Right atrium auricular region (tissue), 2 donors: Measurements from ENCODE around the gene BCCIP. TPM values are rescaled to one million over a fixed set of nuclear protein-coding genes. Genes with fewer than 3 reads are reported as not detected.

Experiments used
- DNase-seq: peaks from one replicate; pipeline ENCODE4 v3.0.0-alpha.2; 2019; ENCODE audit warnings: low spot score
- H3K27ac ChIP-seq, 2 donors: fragments of 200-600 bp; sonication (generic); 1 replicate in 1 of 2; 2 replicates in 1 of 2; pipeline ENCODE4 v1.5.1; 2016 to 2019
- H3K27me3 ChIP-seq, 2 donors: fragments of 200-600 bp; sonication (generic); one replicate each; pipeline versions ENCODE4 v1.5.1 to v1.6.0; 2017 to 2019
- H3K36me3 ChIP-seq: fragments of 200-600 bp; sonication (generic); one replicate; pipeline ENCODE4 v1.5.1; 2016
- H3K4me1 ChIP-seq, 2 donors: fragments of 200-600 bp; sonication (generic); one replicate each; pipeline versions ENCODE4 v1.5.1 to v1.6.0; 2017 to 2019
- H3K4me3 ChIP-seq, 2 donors: fragments of 200-600 bp; sonication (generic); 1 replicate in 1 of 2; 2 replicates in 1 of 2; pipeline ENCODE4 v1.5.1; 2017 to 2019; ENCODE audit warnings: mild to moderate bottlenecking in 1 of 2, moderate library complexity in 1 of 2
- H3K9me3 ChIP-seq, 2 donors: fragments of 200-600 bp; sonication (generic); one replicate each; pipeline ENCODE4 v1.5.1; 2019
- total RNA-seq, 2 donors: library from RNA; depleted of rRNA; stranded (reverse); fragments of >200 nt; gene quantifications; one replicate each; pipeline ENCODE4 v1.1.0, GENCODE V29; 2016
- TF ChIP-seq, protein P1 (sequence below), 2 donors: fragments of 200-600 bp; sonication (generic); IDR thresholded peaks; one replicate each; pipeline ENCODE4 v1.5.1; 2019; ENCODE audit warnings: antibody characterized with exemption in 2 of 2

BCCIP gene
- total RNA-seq, 2 donors from 2014 or later: 34.1 to 37.3 TPM

GRCh38 chr10:125848371-125848770 lies 25.0 kb downstream of the BCCIP start:
- Histone ChIP-seq H3K4me3 (no peak overlapping the region), H3K27ac (no peak overlapping the region), H3K9me3 (no peaks in the 10 kb centered on the region), H3K36me3 (peaks cover 33% of the 10 kb centered on the region), H3K4me1 (peaks cover 0 to 20% of the 10 kb centered on the region in 2 donors), H3K27me3 (no peaks in the 10 kb centered on the region)
- DNase-seq: no peak
- TF ChIP-seq, protein P1, sequence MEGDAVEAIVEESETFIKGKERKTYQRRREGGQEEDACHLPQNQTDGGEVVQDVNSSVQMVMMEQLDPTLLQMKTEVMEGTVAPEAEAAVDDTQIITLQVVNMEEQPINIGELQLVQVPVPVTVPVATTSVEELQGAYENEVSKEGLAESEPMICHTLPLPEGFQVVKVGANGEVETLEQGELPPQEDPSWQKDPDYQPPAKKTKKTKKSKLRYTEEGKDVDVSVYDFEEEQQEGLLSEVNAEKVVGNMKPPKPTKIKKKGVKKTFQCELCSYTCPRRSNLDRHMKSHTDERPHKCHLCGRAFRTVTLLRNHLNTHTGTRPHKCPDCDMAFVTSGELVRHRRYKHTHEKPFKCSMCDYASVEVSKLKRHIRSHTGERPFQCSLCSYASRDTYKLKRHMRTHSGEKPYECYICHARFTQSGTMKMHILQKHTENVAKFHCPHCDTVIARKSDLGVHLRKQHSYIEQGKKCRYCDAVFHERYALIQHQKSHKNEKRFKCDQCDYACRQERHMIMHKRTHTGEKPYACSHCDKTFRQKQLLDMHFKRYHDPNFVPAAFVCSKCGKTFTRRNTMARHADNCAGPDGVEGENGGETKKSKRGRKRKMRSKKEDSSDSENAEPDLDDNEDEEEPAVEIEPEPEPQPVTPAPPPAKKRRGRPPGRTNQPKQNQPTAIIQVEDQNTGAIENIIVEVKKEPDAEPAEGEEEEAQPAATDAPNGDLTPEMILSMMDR (IDR thresholded peaks at IDR 0.05): no peak

DNA sequence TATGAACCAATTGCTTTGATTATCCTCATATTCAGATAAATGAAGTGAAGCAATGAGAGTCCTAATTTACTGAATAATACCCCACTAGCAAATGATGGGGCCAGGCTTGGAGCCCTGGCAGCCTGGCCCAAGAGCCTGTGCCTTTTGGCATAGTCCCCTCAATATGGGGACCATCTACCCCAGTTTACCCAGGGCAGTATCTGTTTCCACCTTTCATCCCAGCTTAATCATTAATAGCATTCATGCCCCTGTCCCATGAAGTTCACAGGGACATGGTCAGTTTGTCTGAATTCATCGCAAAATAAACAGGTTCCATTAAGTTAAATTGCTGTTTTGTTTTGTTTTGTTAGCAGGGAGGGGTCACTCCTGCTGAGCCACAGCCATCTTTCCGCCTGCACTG lies 25.5 kb downstream of the BCCIP start:
- peaks cover 33% of the 10 kb centered on the region for H3K36me3 ChIP-seq

GRCh38 chr10:125849448-125849847 lies 26.1 kb downstream of the BCCIP start:
- Histone ChIP-seq H3K27me3 (no peaks in the 10 kb centered on the region), H3K36me3 (peaks cover 33% of the 10 kb centered on the region), H3K4me1 (peaks cover 0 to 15% of the 10 kb centered on the region in 2 donors), H3K9me3 (no peaks in the 10 kb centered on the region), H3K4me3 (no peak overlapping the region), H3K27ac (peak overlapping the region in 1 of 2 donors; percentile 26)
- TF ChIP-seq, protein P1 (IDR thresholded peaks at IDR 0.05): no peak
- DNase-seq: no peak

More for the DNA sequence above, 25.5 kb downstream of the BCCIP start:
- H3K4me1 ChIP-seq: peaks cover 0 to 20% of the 10 kb centered on the region in 2 donors
- no peaks in the 10 kb centered on the region for H3K9me3 ChIP-seq
- H3K27ac ChIP-seq: peak overlapping the region in 1 of 2 donors; percentile 26
- DNase-seq: no peak
- TF ChIP-seq, protein P1 (IDR thresholded peaks at IDR 0.05): no peak
- H3K4me3 ChIP-seq: no peak overlapping the region
- no peaks in the 10 kb centered on the region for H3K27me3 ChIP-seq

DNA sequence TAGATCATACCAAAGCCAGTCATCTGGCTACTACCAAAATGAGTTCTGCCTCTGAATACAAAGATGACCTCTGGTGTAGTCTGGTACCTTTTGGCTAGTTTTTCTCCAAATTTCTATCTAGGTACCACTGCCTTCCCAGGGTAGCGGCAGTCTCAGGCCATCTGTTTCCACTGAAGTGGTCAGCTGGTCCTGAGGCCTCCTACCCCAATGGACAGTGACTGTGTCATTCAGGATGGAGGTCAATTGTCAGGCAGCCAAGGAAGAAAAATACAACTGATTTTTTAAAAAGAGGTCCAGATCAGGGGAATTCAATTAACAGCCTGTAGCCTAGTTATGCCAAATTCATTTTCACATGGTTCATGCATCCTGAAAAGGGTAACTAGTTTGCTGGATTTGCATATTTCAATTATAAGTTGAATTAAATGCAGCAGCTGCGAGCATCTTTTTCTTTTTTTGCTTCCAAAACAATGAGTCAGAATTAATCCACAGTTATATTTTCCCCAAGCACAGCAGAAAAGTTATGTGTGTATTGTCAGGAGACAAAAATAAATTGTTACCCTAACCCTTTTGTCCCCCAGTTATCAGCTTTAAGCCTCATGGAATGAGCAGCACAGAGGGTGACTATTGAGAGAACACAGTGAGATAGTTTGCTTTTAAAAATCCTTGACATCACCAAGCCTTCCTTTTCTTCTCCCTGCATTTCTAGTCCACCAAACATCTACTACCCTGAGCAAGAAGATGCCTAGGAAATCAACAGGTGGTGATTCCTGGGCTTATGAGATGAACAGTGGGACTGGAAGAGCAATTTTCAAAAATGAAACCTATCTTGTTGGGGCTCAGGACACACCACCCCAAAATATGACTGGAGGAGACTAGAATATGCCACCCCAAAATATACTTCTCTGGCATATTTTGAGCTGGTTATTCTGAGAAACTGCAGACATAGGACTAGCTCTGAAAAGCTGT lies 27.7 kb downstream of the BCCIP start:
- no peak for DNase-seq
- Histone ChIP-seq H3K27ac (peak overlapping the region; percentile 54 to 74), H3K4me1 (peaks cover 0 to 8% of the 10 kb centered on the region in 2 donors), H3K36me3 (peaks cover 33% of the 10 kb centered on the region), H3K9me3 (no peaks in the 10 kb centered on the region), H3K4me3 (no peak overlapping the region), H3K27me3 (no peaks in the 10 kb centered on the region)
- TF ChIP-seq, protein P1 (IDR thresholded peaks at IDR 0.05): no peak

DNA sequence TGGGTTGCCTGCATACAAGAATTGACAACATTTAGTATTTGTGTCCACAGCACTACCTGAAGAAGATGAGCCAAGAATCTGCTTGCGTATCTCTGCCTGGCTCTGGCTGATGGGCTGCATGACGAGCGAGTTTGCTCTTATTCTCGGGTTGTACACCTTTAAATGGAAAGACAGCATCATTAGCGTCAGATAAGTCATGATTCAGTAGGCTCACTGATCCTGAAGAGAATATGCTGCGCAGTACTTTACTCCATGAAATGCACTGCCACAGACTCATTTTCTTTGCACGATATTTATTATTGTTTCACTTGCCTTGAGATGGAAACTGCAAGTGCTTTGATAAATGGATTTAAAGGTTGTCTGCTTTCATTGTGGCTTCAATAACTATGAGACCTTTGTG lies 29.1 kb downstream of the BCCIP start:
- Histone ChIP-seq H3K36me3 (peaks cover 22% of the 10 kb centered on the region), H3K9me3 (no peaks in the 10 kb centered on the region), H3K27me3 (no peaks in the 10 kb centered on the region), H3K27ac (no peak overlapping the region), H3K4me3 (no peak overlapping the region), H3K4me1 (peaks cover 0 to 8% of the 10 kb centered on the region in 2 donors)
- TF ChIP-seq, protein P1 (IDR thresholded peaks at IDR 0.05): no peak
- no peak for DNase-seq
